Fibroblast of skin of right biceps (primary cell): ENCODE results near the gene IL1RL2.

Experiments
- DNase-seq: peaks from one replicate; pipeline ENCODE4 v3.0.0-alpha.2; 2013

IL1RL2 gene

DNA sequence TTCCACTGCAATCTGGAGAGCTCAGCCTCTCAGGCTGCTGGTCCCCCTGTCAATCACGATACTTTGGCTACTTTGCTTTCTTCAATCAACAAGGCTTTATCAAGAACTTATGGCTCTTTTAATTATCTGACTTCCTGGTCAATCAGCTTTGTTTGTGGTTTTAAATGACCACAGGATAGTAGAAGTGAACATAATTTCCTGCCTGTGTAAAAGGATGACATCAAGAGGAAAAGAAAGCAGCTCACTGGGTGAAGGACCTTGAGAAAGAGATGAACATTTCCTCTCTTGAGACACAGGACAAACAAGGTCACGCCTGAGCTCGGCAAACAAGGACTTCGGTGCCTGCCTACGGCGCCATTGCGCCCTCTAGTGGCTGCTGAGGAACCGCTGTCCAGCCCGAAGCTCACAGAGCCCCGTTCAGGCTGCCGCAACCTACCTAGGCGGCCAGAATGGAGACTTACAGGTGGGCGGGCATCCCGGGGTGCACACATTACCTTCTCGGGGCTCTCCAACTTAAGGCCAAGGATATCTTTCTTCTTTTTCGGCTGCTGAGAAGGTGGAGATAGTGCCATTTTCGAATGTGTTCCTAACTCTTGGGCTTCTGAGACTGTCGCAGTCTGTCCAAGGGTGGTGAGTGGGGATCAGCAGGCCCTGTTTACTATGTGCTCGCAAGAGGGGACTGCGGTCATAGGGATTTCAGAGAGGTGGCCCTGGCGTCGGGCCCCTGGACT, 54.0 kb downstream of the IL1RL2 start:
- DNase-seq: peak; percentile 88

DNA sequence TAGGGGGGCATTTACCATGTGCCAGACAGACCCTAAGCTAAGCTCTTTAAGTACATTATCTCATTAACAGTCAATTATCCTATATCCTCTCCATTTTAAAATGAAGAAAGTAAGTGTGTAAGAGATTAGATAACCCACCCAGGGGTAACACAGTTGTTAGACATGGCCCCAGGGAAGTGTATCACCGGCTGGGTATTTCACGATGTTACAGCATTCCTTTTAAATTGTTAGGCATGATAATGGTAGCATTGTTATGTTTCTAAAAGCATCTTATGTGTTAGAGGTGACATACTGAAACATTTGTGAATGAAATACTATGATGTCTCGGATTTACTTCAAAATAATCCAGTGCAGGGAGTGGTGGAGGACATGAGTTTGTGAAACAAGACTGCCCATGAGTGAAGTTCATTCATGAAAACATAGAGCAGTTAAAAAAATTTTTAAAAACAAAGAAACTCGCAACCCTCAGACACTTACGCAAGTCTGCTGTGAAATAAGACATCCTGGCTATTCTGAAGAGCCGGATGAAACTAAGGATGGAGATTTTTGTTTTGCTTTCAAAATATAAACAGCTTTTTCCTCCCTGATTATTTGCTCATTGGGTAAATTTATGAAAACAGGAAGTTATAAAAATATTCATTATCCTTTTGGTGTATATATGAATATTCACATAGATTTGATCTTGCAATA, 54.9 kb downstream of the IL1RL2 start:
- peak; percentile 8 for DNase-seq

DNA sequence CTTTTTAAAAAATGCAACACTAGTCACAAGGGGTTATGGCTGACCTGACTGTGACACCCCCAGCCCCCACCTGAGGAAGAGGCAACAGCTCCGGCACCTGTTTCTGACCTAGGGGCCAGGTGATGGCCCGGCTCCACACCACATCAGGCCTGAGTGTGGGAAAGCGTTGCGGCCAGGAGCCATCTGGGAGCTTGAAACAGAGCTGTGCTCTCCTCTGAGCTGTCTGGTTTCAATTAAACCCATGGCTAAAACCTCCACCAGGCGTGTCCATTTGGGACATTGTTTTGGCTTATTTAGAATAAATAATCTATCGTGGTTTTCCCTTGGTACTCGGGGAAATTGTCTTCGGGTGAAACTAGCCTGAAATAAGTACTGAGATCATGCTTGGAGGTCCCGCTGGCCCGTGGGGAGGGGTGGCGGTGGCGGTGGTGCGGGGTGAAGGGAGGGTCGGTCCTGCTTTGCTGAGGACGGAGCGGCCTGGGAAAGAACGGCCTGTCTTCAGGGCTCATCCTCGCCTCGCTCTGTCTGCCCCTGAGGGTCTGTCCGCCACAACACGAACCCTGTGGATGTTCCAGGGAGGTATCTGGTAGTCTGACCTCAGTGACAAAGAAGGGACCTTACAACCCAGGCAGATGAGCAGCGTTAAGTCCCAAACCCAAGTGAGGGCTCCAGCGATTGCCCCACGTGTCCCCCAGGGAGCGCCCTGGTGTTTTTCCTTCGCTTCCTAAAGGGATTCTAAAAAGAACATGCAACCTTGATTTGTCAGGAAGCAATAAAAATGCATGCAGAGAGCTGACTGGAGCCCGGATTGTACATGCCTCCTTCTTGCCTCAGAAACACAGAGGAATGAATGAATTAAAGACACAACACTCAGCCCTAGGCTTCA, 58.7 kb downstream of the IL1RL2 start:
- DNase-seq: peak; percentile 39

DNA sequence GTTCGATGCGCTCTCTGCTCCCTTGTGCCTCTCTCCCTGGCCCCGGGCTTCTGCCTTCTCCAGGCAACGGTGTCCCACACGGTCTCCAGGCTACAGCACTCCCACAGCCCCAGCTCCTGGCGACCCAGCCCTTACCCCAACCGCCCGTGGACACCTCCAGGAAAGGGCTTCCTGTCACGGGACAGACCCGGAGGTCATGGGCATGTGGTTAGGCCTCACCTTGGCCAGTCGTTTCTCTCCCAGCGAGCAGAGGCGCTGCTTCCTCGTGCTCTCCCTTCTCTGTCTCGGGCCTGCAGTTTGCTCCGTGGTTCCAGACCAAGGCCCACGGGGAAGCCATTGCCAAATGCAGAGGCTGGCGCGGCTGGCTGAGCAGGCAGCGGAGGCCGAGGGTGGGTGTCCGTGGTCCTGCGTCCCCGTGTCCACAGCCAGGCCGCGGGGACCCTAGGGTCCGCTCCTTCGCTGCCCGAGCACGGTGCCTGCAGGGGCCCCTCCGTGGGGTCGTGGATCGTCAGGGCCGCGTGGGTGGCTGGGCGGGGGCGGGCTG, 63.5 kb downstream of the IL1RL2 start:
- no peak for DNase-seq

DNA sequence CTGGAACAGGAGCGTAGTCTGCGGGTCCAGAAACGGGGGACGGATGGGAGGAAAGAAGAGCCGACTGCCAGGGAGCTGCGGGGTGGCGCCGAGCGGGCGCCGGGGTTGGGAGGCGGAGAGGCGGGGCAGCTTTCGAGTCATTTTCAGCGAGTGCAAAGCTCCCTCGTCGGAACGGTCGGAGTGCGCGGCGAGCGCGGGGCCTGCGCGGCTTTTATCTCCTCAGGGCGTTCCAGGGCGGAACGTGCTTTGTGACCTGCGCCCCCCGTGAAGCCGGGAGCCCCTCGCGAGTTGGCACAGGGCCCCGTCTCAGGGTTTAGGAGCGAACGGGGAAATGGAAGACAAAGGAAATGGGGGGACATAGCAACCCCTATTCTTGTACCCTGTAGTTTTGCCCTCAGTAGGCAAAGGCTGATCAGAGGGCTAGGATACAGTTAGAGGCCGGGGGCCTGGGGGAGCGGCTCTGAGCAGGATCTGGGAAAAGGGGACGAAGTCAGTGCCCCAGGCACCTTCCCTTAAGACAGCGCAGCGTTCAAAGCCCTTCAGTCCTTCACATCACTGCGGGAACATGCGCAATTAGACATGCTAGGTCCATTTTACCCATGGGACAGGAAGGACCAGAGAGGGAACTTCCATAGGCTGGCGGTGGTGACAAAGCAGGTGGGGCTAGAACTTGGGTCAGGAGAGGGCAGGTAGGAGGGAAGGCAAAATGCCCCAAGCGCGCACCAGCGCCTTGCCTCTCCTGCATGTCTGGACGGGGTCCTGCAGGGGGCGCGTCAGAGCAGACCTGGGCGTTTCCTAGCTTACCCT, 64.4 kb downstream of the IL1RL2 start:
- peak; percentile 56 for DNase-seq

DNA sequence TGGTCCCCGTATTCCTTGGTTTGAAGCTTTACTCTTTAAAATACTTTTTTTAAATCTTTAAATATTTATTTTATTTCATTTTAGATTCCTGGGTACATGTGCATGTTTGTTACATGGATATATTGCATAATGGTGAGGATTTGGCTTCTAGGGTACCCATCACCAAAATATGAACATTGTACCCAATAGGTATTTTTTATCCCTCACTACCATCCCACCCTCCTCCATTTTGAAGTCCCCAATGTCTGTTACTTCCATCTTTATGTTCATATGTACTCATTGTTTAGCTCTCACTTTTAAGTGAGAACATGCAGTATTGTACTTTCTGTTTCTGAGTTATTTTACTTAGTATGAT, 65.0 kb downstream of the IL1RL2 start:
- no peak for DNase-seq

DNA sequence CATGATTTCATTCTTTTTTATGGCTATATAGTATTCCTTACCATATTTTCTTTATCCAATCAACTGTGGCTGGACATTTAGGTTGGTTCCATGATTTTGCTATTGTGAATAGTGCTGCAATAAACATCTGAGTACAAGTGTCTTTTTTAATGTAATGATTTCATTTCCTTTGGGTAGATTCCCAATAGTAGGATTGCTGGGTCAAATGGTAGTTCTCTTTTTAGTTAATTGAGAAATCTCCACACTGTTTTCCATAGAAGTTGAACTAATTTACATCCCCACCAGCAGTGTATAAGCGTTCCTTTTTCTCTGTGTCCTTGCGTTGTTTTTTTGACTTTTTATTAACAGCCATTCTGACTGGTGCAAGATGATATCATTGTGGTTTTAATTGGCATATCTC, 65.4 kb downstream of the IL1RL2 start:
- no peak for DNase-seq

DNA sequence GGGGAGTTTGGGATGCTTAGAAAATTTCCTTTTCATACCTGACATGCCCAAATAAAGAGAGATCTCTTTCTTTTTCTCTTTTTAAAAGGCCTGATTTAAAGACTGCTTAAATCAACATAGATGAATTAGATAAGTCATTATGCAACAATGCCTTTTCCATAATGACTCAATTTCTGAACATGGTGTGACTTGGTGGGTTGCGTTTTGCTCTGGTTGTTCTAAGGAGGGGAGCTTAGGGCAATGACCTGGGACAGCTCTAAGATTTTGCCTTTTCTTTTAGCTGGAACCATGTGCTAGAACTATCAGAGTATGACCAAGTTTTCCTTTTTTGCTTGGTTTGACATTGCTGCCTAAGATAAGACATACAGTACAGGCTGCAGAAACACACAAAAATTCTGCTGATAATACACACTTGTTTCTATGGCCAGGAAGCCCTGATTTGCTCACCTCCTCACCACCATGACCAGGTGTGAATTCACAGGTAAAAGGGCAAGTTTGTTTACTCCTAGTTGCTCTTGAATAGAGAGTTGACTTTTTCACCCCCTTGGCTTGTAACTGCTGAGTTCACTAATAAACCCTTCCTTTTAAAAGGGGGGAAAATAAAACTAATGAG, 66.4 kb downstream of the IL1RL2 start:
- no peak for DNase-seq

DNA sequence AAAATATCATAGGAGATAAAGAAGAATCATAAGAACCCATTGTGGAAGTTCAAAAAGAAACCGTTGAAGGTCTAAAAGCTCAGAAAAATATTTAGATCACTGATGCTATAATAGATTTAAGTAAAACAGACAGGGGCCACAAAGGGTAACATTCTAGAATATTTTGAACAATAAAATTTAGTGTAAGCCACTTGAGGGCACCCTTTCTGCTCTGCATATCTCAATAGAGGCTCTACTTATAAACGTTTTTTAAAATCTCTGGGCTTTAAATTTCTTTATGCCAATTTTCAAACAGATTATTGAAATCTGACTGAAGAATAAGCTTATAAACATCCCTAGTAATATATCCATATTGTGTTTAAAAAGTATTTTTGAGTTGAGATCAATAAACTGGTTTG, 66.9 kb downstream of the IL1RL2 start:
- peak; percentile 31 for DNase-seq

DNA sequence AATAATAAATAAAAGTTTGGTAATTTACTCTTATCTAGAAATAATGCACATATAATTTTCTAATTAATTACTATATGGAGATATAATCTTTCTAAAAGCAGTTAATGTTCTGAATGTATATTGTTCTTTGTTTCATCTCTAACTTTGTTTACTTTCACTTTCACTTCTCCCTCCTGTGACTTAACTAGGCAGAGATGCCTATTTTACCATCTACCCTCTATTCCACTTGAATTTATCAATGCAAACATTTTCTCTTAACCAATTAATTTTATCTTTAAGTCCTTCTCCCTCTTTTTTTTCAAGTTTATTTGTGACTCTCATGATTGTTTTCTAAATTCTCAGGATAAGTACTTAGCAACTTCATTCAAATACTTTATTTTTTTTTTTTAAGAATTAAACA, 69.5 kb downstream of the IL1RL2 start:
- DNase-seq: no peak

DNA sequence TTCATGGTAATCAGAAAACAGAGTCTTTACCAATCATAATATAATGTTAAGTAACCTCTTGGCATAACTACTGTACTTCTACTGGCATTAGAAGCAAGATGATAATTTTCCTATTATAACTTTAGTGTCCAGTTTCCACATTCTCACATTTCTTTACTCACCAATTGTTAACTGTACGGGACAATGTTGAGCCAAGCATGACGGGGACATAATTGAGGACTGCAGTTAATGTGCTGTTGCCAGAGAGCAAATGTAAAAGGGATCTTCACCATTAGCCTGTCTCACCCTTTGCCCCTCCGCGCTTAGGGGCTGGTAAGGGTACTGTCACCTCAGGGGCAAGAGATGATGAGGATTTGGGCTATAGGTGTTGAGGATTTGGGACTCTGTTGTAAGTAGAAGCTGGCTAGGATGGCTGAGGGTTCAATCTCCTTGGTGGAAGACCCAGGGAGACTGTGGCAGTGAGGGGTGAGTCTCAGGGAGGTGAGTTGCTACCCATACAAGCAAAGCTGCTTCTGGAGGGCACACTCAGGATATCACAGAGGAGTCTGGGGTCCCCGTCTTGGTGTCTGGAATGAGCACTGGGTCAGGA, 70.1 kb downstream of the IL1RL2 start:
- DNase-seq: no peak

DNA sequence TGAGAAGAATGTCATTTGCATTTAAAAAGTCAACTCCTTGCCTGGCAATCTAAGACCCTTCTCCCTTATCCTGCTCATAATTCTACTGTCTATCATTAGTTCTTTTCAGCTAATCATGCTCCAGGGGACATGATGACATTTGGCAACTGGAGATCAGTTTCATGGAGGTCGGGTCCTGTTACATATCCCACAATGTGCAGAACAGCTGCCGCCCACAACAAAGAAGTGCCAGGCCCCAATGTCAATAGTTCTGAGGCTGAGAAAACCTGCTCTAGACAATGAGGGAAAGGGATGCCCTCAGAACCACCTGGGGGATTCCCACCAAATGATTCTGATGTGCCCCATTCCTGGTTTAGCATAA, 71.2 kb downstream of the IL1RL2 start:
- peak; percentile 11 for DNase-seq

DNA sequence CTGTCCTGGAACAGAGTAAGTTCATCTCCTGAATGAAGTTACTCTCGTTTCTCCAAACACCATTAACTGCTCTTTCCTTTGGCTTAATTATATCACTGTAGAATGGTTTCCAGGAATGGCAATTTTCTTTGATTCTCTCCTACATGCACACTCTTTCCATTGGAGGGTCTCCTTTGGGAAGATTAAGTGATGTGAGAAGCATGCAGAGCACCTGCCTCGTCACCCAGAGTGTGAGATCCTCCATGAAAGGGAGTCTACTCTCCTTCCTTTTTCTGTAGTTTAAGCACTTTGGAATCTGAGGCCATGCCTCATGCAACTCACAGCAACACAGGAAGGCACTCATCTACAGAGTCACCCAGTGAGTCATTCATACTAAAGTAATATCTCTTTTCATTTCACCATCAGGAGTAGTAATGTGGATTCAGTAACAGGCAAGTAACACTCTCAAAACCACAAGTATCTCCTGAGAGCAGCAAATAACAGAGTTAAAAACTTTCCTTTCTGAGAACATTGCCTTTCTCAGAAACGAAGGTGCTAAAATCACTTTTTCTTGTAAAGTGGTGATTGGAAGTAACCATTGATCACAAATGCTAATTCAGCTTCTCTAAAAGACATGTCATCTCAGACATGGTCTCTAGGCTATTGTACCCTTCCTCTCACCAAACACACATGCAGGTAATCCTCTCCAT, 71.7 kb downstream of the IL1RL2 start:
- peak; percentile 98 for DNase-seq

DNA sequence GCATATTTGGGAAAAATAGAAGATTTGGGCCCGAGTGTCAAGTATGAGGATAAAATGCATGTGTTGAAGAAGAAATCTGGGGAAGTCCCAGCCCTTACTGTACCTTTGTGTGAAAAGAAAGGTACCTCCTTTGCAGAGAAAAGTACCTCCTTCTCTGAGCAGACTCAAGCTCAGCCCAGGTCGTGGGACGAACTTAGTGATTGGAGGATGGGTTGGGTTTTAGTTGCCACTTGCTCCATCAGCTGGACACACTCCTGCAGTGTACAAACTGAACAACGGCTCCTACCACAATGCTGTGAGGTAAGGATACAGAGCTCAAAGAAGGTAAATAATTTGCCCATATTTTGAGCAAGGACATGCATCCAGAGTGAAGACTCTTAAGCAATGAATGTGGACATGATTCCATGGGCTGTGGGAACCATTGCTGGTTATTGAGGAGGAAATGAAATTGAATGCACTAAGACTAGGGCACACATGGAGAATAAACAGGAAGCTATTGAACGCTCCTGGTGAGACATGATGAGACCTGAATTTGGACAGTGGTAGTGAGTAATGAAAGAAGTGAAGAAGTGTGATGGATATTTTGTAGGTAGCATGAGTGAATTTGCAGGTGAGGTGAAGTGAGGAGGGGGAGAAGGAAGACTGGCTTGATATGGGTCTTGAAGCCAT, 74.8 kb downstream of the IL1RL2 start:
- DNase-seq: no peak

DNA sequence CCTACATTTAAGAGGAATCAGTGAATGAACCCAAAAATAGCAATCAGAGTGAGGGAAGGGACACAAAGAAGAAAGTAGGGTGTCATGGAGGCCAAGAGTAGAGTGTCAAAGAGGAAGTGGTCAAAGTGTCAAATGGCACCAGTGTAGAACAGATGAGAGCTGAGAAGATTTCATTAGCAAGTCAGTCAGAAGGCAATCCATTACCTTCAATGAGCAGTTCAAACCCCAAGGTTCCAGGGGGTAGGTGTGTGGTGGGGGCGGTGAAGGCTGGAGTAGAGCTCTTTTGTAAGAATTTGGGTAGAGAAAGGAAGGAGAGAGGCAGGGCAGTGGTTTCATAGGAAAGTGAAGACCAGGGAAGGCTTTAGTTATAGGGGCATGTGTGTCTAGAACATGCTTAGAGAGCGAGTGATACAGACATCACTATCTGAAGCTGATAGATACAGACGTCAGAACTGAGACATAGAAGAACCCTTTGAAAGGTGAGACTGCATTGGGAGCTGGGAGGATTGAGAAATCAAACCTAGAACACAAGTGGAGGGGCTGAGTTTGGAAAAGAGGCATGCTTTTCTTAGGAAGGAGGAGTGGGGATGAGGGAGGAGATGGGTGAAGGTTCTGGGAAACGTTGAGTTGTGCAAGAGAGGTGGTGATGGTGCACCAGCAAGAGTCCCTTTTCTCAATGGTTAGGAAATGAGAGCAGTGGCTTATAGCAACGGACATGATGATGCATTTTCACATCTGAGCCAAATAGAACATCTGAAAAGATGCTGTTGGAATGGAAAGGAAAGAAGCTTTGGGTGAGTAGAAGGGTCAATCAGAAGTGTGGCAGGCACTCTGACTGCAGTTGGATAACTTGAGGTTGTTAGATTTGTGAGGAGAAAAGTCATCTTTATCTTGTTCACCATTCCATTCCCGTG, 75.7 kb downstream of the IL1RL2 start:
- peak; percentile 32 for DNase-seq

DNA sequence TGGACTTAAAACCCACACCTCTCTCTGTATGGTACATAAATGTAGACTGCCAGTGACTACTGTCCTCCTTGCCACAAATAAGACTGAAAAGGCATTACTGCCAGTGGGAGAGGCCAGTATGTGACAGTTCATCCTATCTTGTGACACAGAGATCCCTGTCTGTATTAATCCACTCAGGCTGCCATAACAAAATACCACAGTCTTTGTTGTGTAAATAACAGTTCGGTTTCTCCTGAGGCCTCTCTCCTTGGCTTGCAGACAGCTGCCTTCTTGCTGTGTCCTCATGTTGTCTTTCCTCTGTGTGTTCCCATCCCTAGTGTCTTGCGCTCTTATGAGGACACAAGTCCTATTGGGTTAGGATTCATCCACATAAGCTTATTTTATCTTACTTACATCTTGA, 78.1 kb downstream of the IL1RL2 start:
- no peak for DNase-seq

DNA sequence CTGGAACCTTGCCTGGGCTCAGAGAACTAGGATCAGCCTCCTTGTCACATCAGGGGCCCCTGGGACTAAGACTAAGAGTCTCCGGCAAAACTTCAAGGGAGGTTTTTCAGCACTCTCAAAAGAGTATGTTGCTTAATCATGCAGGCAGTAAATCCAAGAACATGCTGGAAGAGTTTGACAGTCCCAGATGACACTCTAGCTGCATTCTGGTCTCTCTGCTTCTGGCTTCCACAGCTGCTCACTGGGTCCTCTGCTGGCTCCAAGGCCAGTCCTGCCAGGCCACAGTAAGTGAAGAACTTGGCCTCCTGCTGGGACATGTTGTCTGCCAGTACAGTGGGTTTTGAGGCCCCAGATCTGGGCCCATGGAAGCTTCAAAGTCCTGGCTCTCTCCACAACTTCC, 79.4 kb downstream of the IL1RL2 start:
- peak; percentile 57 for DNase-seq

DNA sequence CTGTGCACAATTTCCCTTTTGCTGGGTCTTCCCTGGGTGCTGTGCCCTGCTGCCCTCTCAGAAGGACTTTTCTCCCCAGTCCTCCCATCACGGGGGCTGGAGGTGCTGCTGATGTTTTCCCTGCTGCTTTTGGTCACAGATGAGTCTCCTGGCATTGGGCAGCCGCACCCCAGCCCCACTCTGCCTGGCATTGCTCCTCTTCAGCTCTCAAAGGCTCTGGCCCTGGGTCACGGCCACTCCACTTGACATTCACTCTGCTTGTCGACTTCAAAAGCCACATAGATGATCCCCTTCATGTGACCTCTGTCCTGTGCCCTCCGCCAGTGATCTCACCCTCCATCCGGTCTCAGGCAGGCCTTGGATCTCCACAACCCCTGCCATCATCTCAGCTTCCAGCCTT, 81.0 kb downstream of the IL1RL2 start:
- no peak for DNase-seq

DNA sequence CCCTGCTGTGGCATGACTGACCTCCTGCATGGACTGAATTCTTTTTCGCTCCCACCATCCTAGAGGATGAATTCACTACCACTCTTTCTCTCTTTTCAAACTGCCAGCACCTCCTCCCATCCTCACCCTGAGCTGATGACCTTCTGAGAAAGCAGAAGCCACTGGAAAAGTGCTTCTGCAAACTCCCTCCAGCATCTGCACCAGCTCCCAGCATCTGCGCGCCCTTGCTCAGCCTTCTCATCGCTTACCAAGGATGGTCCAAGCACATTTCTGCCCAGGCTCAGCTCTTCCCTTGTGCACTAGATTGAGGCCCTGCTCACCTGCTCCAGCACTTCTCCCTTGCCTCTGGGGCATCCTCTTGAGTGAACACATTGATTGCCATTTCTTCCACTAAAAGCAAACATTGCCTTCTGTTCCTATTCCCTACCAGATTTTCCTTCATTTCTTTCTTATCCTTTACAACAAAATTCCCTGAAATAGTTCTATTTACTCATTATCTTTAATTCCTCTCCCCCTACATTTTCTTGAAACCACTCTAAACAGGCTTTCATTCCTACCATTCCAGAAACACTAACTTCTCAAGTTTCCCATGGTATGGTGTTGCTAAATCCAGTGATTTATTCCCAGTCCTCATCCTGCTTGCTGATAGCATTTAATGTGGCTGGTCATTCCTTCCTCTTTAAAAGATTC, 81.8 kb downstream of the IL1RL2 start:
- DNase-seq: peak; percentile 93
